Ishikawa (cell line): ENCODE data around the gene KCNN3.

Experiments
- CEBPB ChIP-seq: IDR thresholded peaks from 2 replicates; pipeline ENCODE4 v1.6.1; 2012
- CREB1 ChIP-seq: IDR thresholded peaks from 2 replicates; pipeline ENCODE4 v1.6.1; 2012; ENCODE audit warnings: low read depth
- EGR1 ChIP-seq: IDR thresholded peaks from 2 replicates; pipeline ENCODE4 v1.6.1; 2012
- EP300 ChIP-seq: IDR thresholded peaks from 2 replicates; pipeline ENCODE4 v1.6.1; 2012; ENCODE audit warnings: borderline replicate concordance
- FOXM1 ChIP-seq: IDR thresholded peaks from 2 replicates; pipeline ENCODE4 v1.6.1; 2012; ENCODE audit warnings: low read depth, borderline replicate concordance
- MAX ChIP-seq: IDR thresholded peaks from 2 replicates; pipeline ENCODE4 v1.6.1; 2012
- NFIC ChIP-seq: IDR thresholded peaks from 2 replicates; pipeline ENCODE4 v1.6.1; 2012
- RAD21 ChIP-seq: IDR thresholded peaks from 2 replicates; pipeline ENCODE4 v1.6.1; 2012; ENCODE audit warnings: low read depth
- REST ChIP-seq: IDR thresholded peaks from 2 replicates; pipeline ENCODE4 v1.6.1; 2012; ENCODE audit warnings: low read depth, mild to moderate bottlenecking
- TAF1 ChIP-seq: IDR thresholded peaks from 2 replicates; pipeline ENCODE4 v1.6.1; 2012; ENCODE audit warnings: low read depth, mild to moderate bottlenecking
- TCF12 ChIP-seq: IDR thresholded peaks from 2 replicates; pipeline ENCODE4 v1.6.1; 2012; ENCODE audit warnings: low read depth
- TEAD4 ChIP-seq: IDR thresholded peaks from 2 replicates; pipeline ENCODE4 v1.6.1; 2012
- USF1 ChIP-seq: IDR thresholded peaks from 2 replicates; pipeline ENCODE4 v1.6.1; 2012
- YY1 ChIP-seq: IDR thresholded peaks from 2 replicates; pipeline ENCODE4 v1.6.1; 2012; ENCODE audit warnings: low read depth
- ZBTB7A ChIP-seq: IDR thresholded peaks from 2 replicates; pipeline ENCODE4 v1.6.1; 2012; ENCODE audit warnings: low read depth

The KCNN3 gene

GRCh38 chr1:154847891-154848290 lies 22.2 kb downstream of the KCNN3 start:
- TF ChIP-seq TCF12 (no peak), TEAD4 (no peak), NFIC (no peak), RAD21 (no peak), MAX (no peak), CEBPB (no peak), REST (no peak)

GRCh38 chr1:154846565-154847442 lies 23.3 kb downstream of the KCNN3 start:
- TF ChIP-seq MAX = no peak
- no peak for TF ChIP-seq NFIC
- no peak for TF ChIP-seq ZBTB7A
- TF ChIP-seq REST = no peak
- TF ChIP-seq RAD21 = no peak
- TF ChIP-seq TCF12 = no peak
- no peak for TF ChIP-seq FOXM1
- TF ChIP-seq TAF1 = no peak
- no peak for TF ChIP-seq EP300
- no peak for TF ChIP-seq EGR1
- no peak for TF ChIP-seq USF1
- TF ChIP-seq CREB1 = no peak
- no peak for TF ChIP-seq YY1

GRCh38 chr1:154845879-154846278 lies 24.2 kb downstream of the KCNN3 start:
- no peak for TF ChIP-seq TCF12
- TF ChIP-seq TEAD4 = no peak
- no peak for TF ChIP-seq USF1
- no peak for TF ChIP-seq CREB1
- no peak for TF ChIP-seq EP300
- no peak for TF ChIP-seq EGR1
- TF ChIP-seq MAX = no peak
- TF ChIP-seq TAF1 = no peak
- TF ChIP-seq ZBTB7A = no peak
- no peak for TF ChIP-seq NFIC
- TF ChIP-seq FOXM1 = no peak
- no peak for TF ChIP-seq YY1
- no peak for TF ChIP-seq RAD21
- no peak for TF ChIP-seq REST
- no peak for TF ChIP-seq CEBPB

GRCh38 chr1:154845174-154845573 lies 24.9 kb downstream of the KCNN3 start:
- no peak for TF ChIP-seq CEBPB
- TF ChIP-seq MAX = no peak
- TF ChIP-seq NFIC = no peak
- no peak for TF ChIP-seq EGR1
- no peak for TF ChIP-seq FOXM1
- no peak for TF ChIP-seq RAD21
- no peak for TF ChIP-seq REST
- TF ChIP-seq EP300 = no peak
- TF ChIP-seq TEAD4 = no peak
- TF ChIP-seq TCF12 = no peak
- no peak for TF ChIP-seq YY1
- TF ChIP-seq CREB1 = no peak
- TF ChIP-seq ZBTB7A = no peak
- TF ChIP-seq TAF1 = no peak
- TF ChIP-seq USF1 = no peak
